OCI-LY3 (cell line): Measurements from ENCODE around the gene HOXD13.

ENCODE experiments used
- EZH2phosphoT487 ChIP-seq: fragments of 200-600 bp; shearing (Covaris generic); IDR thresholded peaks from 2 replicates; pipeline ENCODE4 v1.6.1; 2018; ENCODE audit warnings: antibody characterized with exemption, mixed run types, low read depth
- TF ChIP-seq, protein P1 (sequence below): fragments of 200-600, 300-600 bp; sonication (generic); IDR thresholded peaks from 2 replicates; pipeline ENCODE4 v1.5.1; 2014; ENCODE audit warnings: antibody characterized with exemption, low read length, low read depth

DNA sequence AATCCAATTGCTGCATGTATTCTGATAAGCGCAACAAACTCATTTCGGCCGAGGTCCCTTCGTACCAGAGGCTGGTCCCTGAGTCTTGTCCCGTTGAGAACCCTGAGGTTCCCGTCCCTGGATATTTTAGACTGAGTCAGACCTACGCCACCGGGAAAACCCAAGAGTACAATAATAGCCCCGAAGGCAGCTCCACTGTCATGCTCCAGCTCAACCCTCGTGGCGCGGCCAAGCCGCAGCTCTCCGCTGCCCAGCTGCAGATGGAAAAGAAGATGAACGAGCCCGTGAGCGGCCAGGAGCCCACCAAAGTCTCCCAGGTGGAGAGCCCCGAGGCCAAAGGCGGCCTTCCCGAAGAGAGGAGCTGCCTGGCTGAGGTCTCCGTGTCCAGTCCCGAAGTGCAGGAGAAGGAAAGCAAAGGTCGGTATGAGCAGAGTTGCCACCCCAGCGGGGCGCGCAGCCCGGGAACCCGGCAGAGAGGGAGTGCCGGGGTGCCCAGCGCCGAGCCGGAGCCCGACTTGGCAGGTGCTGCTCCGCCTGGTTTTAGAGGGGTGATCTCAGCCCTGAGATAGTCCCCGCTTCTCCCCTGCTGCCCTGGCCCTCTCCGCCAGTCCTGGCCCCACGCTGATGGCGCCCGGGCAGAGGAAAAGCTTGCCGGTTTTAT is 24.8 kb downstream of the HOXD13 start:
- TF ChIP-seq, protein P1, sequence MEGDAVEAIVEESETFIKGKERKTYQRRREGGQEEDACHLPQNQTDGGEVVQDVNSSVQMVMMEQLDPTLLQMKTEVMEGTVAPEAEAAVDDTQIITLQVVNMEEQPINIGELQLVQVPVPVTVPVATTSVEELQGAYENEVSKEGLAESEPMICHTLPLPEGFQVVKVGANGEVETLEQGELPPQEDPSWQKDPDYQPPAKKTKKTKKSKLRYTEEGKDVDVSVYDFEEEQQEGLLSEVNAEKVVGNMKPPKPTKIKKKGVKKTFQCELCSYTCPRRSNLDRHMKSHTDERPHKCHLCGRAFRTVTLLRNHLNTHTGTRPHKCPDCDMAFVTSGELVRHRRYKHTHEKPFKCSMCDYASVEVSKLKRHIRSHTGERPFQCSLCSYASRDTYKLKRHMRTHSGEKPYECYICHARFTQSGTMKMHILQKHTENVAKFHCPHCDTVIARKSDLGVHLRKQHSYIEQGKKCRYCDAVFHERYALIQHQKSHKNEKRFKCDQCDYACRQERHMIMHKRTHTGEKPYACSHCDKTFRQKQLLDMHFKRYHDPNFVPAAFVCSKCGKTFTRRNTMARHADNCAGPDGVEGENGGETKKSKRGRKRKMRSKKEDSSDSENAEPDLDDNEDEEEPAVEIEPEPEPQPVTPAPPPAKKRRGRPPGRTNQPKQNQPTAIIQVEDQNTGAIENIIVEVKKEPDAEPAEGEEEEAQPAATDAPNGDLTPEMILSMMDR, result no peak
- no peak for TF ChIP-seq EZH2phosphoT487
